ENCODE measurements around the gene OR4F6. TPM values are rescaled to one million over a fixed set of nuclear protein-coding genes. Genes with fewer than 3 reads are reported as not detected.
"Not testable (repeated sequence)": the region's sequence is repeated elsewhere in the genome, so short reads cannot be mapped to it uniquely, and the experiment has no call there.

OR4F6 gene
- total RNA-seq (not detected), polyA plus RNA-seq (not detected)
- long read RNA-seq, donor 1, result 0 reads
- long read RNA-seq, donor 2, result 0 reads

- DNase-seq (no peak), ATAC-seq (ENCODE audit: low FRiP score) (no peak)
- H3K9me3 ChIP-seq (ENCODE audit: control insufficient read depth, low read length), result no peaks in the 10 kb centered on the region
- H3K4me1 ChIP-seq (ENCODE audit: control insufficient read depth in 1 of 2, insufficient read depth in 2 of 2, low read length in 2 of 2), result no peaks in the 10 kb centered on the region
- H3K27me3 ChIP-seq (ENCODE audit: control insufficient read depth in 1 of 2, insufficient read depth in 2 of 2, low read length in 1 of 2), result peaks cover 0 to 1% of the 10 kb centered on the region in 2 donors
- no peaks in the 10 kb centered on the region for H3K36me3 ChIP-seq (ENCODE audit: control insufficient read depth in 1 of 2, insufficient read depth in 2 of 2, low read length in 1 of 2)
- H3K27ac ChIP-seq (ENCODE audit: low read depth in 1 of 2, low read length in 2 of 2), result no peak within 1 kb of the TSS
- WGBS, 2 donors, result 75 to 79% methylated on average over 2 of the region's 2 CpGs
- H3K4me3 ChIP-seq (ENCODE audit: low read length in 2 of 2), result no peak within 1 kb of the TSS
- intact Hi-C loops (cut with DNase I), result no loop called here
Measured at GRCh38 chr15:101803209-101803608, at the start of gene OR4F6. OR4F6 (plus strand) TSS chr15:101803509; CDS start chr15:101805720, 2,211 bp downstream.

GRCh38 chr15:101764669-101765339 lies 38.5 kb upstream of the OR4F6 start:
- H3K9me3 ChIP-seq (ENCODE audit: control insufficient read depth, low read length); H3K27ac ChIP-seq (ENCODE audit: low read depth in 1 of 2, low read length in 2 of 2); H3K4me1 ChIP-seq (ENCODE audit: control insufficient read depth in 1 of 2, insufficient read depth in 2 of 2, low read length in 2 of 2); H3K27me3 ChIP-seq (ENCODE audit: control insufficient read depth in 1 of 2, insufficient read depth in 2 of 2, low read length in 1 of 2); DNase-seq; intact Hi-C loops (cut with DNase I); H3K36me3 ChIP-seq (ENCODE audit: control insufficient read depth in 1 of 2, insufficient read depth in 2 of 2, low read length in 1 of 2); H3K4me3 ChIP-seq (ENCODE audit: low read length in 2 of 2); ATAC-seq (ENCODE audit: low FRiP score): not testable (repeated sequence)
- WGBS, 2 donors, result 81 to 85% methylated on average over 22 to 23 of the region's 23 CpGs

GRCh38 chr15:101765340-101765671 lies 38.0 kb upstream of the OR4F6 start:
- H3K4me1 ChIP-seq (ENCODE audit: control insufficient read depth in 1 of 2, insufficient read depth in 2 of 2, low read length in 2 of 2); H3K9me3 ChIP-seq (ENCODE audit: control insufficient read depth, low read length); intact Hi-C loops (cut with DNase I); H3K4me3 ChIP-seq (ENCODE audit: low read length in 2 of 2); DNase-seq; H3K27me3 ChIP-seq (ENCODE audit: control insufficient read depth in 1 of 2, insufficient read depth in 2 of 2, low read length in 1 of 2); H3K27ac ChIP-seq (ENCODE audit: low read depth in 1 of 2, low read length in 2 of 2); ATAC-seq (ENCODE audit: low FRiP score); H3K36me3 ChIP-seq (ENCODE audit: control insufficient read depth in 1 of 2, insufficient read depth in 2 of 2, low read length in 1 of 2): not testable (repeated sequence)
- 92 to 93% methylated on average over 7 of the region's 7 CpGs for WGBS, 2 donors

GRCh38 chr15:101765772-101766456 lies 37.4 kb upstream of the OR4F6 start:
- H3K9me3 ChIP-seq (ENCODE audit: control insufficient read depth, low read length), result peaks cover 1% of the 10 kb centered on the region
- WGBS, 2 donors, result 89% methylated on average over 14 to 15 of the region's 15 CpGs
- H3K36me3 ChIP-seq (ENCODE audit: control insufficient read depth in 1 of 2, insufficient read depth in 2 of 2, low read length in 1 of 2), result no peaks in the 10 kb centered on the region
- no peaks in the 10 kb centered on the region for H3K4me1 ChIP-seq (ENCODE audit: control insufficient read depth in 1 of 2, insufficient read depth in 2 of 2, low read length in 2 of 2)
- no peak for ATAC-seq (ENCODE audit: low FRiP score)
- no peak overlapping the region for H3K27ac ChIP-seq (ENCODE audit: low read depth in 1 of 2, low read length in 2 of 2)
- no peak for DNase-seq
- no peaks in the 10 kb centered on the region for H3K27me3 ChIP-seq (ENCODE audit: control insufficient read depth in 1 of 2, insufficient read depth in 2 of 2, low read length in 1 of 2)
- intact Hi-C loops (cut with DNase I), result no loop called here
- no peak overlapping the region for H3K4me3 ChIP-seq (ENCODE audit: low read length in 2 of 2)

GRCh38 chr15:101767083-101767640 lies 36.1 kb upstream of the OR4F6 start:
- intact Hi-C loops (cut with DNase I); H3K36me3 ChIP-seq (ENCODE audit: control insufficient read depth in 1 of 2, insufficient read depth in 2 of 2, low read length in 1 of 2); ATAC-seq (ENCODE audit: low FRiP score); H3K4me3 ChIP-seq (ENCODE audit: low read length in 2 of 2); H3K4me1 ChIP-seq (ENCODE audit: control insufficient read depth in 1 of 2, insufficient read depth in 2 of 2, low read length in 2 of 2); H3K27me3 ChIP-seq (ENCODE audit: control insufficient read depth in 1 of 2, insufficient read depth in 2 of 2, low read length in 1 of 2); H3K9me3 ChIP-seq (ENCODE audit: control insufficient read depth, low read length); DNase-seq; H3K27ac ChIP-seq (ENCODE audit: low read depth in 1 of 2, low read length in 2 of 2): not testable (repeated sequence)
- 76 to 82% methylated on average over 6 to 8 of the region's 11 CpGs for WGBS, 2 donors

- Histone ChIP-seq H3K4me1 (ENCODE audit: control insufficient read depth in 1 of 2, insufficient read depth in 2 of 2, low read length in 2 of 2) (no peaks in the 10 kb centered on the region), H3K4me3 (ENCODE audit: low read length in 2 of 2) (no peak overlapping the region), H3K27me3 (ENCODE audit: control insufficient read depth in 1 of 2, insufficient read depth in 2 of 2, low read length in 1 of 2) (no peaks in the 10 kb centered on the region), H3K9me3 (ENCODE audit: control insufficient read depth, low read length) (no peaks in the 10 kb centered on the region), H3K27ac (ENCODE audit: low read depth in 1 of 2, low read length in 2 of 2) (no peak overlapping the region), H3K36me3 (ENCODE audit: control insufficient read depth in 1 of 2, insufficient read depth in 2 of 2, low read length in 1 of 2) (no peaks in the 10 kb centered on the region)
- ATAC-seq (ENCODE audit: low FRiP score), result no peak
- no peak for DNase-seq
- 86 to 90% methylated on average over 6 to 8 of the region's 8 CpGs for WGBS, 2 donors
- intact Hi-C loops (cut with DNase I), result no loop called here
Measured at GRCh38 chr15:101772921-101773320, 30.4 kb upstream of the OR4F6 start.

- no peaks in the 10 kb centered on the region for H3K9me3 ChIP-seq (ENCODE audit: control insufficient read depth, low read length)
- H3K36me3 ChIP-seq (ENCODE audit: control insufficient read depth in 1 of 2, insufficient read depth in 2 of 2, low read length in 1 of 2), result no peaks in the 10 kb centered on the region
- intact Hi-C loops (cut with DNase I), result no loop called here
- H3K27ac ChIP-seq (ENCODE audit: low read depth in 1 of 2, low read length in 2 of 2), result no peak overlapping the region
- ATAC-seq (ENCODE audit: low FRiP score) (no peak), DNase-seq (no peak)
- no peaks in the 10 kb centered on the region for H3K4me1 ChIP-seq (ENCODE audit: control insufficient read depth in 1 of 2, insufficient read depth in 2 of 2, low read length in 2 of 2)
- H3K27me3 ChIP-seq (ENCODE audit: control insufficient read depth in 1 of 2, insufficient read depth in 2 of 2, low read length in 1 of 2), result no peaks in the 10 kb centered on the region
- 57 to 58% methylated on average over 7 of the region's 7 CpGs for whole genome bisulfite sequencing, 2 donors
- no peak overlapping the region for H3K4me3 ChIP-seq (ENCODE audit: low read length in 2 of 2)
Measured at GRCh38 chr15:101773496-101774100, 29.7 kb upstream of the OR4F6 start.

GRCh38 chr15:101775136-101775535 lies 28.2 kb upstream of the OR4F6 start:
- no peak for DNase-seq
- no peak for ATAC-seq (ENCODE audit: low FRiP score)
- no peaks in the 10 kb centered on the region for H3K4me1 ChIP-seq (ENCODE audit: control insufficient read depth in 1 of 2, insufficient read depth in 2 of 2, low read length in 2 of 2)
- H3K9me3 ChIP-seq (ENCODE audit: control insufficient read depth, low read length), result no peaks in the 10 kb centered on the region
- H3K27ac ChIP-seq (ENCODE audit: low read depth in 1 of 2, low read length in 2 of 2), result no peak overlapping the region
- no peak overlapping the region for H3K4me3 ChIP-seq (ENCODE audit: low read length in 2 of 2)
- intact Hi-C loops (cut with DNase I), result no loop called here
- 85 to 87% methylated on average over 10 of the region's 10 CpGs for WGBS, 2 donors
- H3K36me3 ChIP-seq (ENCODE audit: control insufficient read depth in 1 of 2, insufficient read depth in 2 of 2, low read length in 1 of 2), result no peaks in the 10 kb centered on the region
- H3K27me3 ChIP-seq (ENCODE audit: control insufficient read depth in 1 of 2, insufficient read depth in 2 of 2, low read length in 1 of 2), result no peaks in the 10 kb centered on the region

All from aorta (tissue), 5 donors.